Endothelial cell of umbilical vein (primary cell): ENCODE results near the gene PON2. TPM values are rescaled to one million over a fixed set of nuclear protein-coding genes. Genes with fewer than 3 reads are reported as not detected.

ENCODE experiments used
- BruUV-seq: library from RNA; stranded (reverse); fragments of 400-500 nt; replicated peaks from 2 replicates; lab custom pipeline; 2021; lab: Mats Ljungman, UMichigan
- CTCF ChIA-PET: fragments of 300-600, 350-600 bp; sonication (Branson Sonifier 250); formaldehyde crosslinking; loops from one replicate; lab custom pipeline; 2021; ENCODE audit warnings: antibody characterized with exemption, inconsistent platforms; lab: Charles Lee
- POLR2A ChIA-PET: fragments of 300-600, 350-600 bp; sonication (Branson Sonifier 250); formaldehyde crosslinking; loops from one replicate; lab custom pipeline; 2021; ENCODE audit warnings: antibody characterized with exemption, inconsistent platforms; lab: Charles Lee
- DNase-seq: peaks from one replicate; pipeline ENCODE4 v3.0.0-alpha.2; 2011; ENCODE audit warnings: low read depth, low spot score
- FAIRE-seq: peaks from 2 replicates; lab custom pipeline; 2011; peaks lifted over from hg19 to GRCh38; lab: Jason Lieb, UNC
- H2AFZ ChIP-seq: 2 replicates; pipeline ENCODE4 v1.6.0; 2012; ENCODE audit warnings: low read depth, low read length, control low read depth, inconsistent platforms
- H3K27ac ChIP-seq: 2 replicates; pipeline ENCODE4 v1.5.1; 2011; ENCODE audit warnings: low read depth, mild to moderate bottlenecking, control low read depth, low read length, moderate library complexity; ENCODE audit not compliant: insufficient read depth
- H3K27me3 ChIP-seq, 2 experiments: 2 replicates each; pipeline versions ENCODE4 v1.6.0 to v1.6.1; 2011; ENCODE audit warnings: low read length in 2 of 2, mixed read lengths in 1 of 2; ENCODE audit not compliant: control insufficient read depth in 2 of 2, insufficient read depth in 2 of 2
- H3K36me3 ChIP-seq, 2 experiments: 2 replicates in 1 of 2; 3 replicates in 1 of 2; pipeline ENCODE4 v1.5.1; 2011; ENCODE audit warnings: low read length in 2 of 2, mild to moderate bottlenecking in 1 of 2, moderate library complexity in 1 of 2; ENCODE audit not compliant: control insufficient read depth in 2 of 2, insufficient read depth in 2 of 2; ENCODE audit errors: extremely low read depth in 1 of 2
- H3K4me1 ChIP-seq: 3 replicates; pipeline ENCODE4 v1.5.1; 2011; ENCODE audit warnings: mild to moderate bottlenecking, low read length; ENCODE audit not compliant: control insufficient read depth, insufficient read depth; ENCODE audit errors: extremely low read depth
- H3K4me2 ChIP-seq: 2 replicates; pipeline ENCODE4 v1.6.1; 2011; ENCODE audit warnings: low read length, control low read depth, mixed read lengths; ENCODE audit not compliant: insufficient read depth
- H3K4me3 ChIP-seq, 3 experiments: fragments of 200-600 bp in 1 of 3; sonication (generic), shearing (Covaris generic) in 1 of 3; replicated peaks in 1 of 3; 2 replicates each; pipeline ENCODE4 v1.5.1; 2011 to 2016; ENCODE audit warnings: control low read depth in 3 of 3, low read length in 3 of 3, mild to moderate bottlenecking in 2 of 3, inconsistent platforms in 1 of 3, low read depth in 1 of 3, moderate library complexity in 1 of 3; ENCODE audit not compliant: insufficient read depth in 1 of 3
- H3K79me2 ChIP-seq: 2 replicates; pipeline ENCODE4 v1.6.0; 2012; ENCODE audit warnings: low read length, inconsistent platforms; ENCODE audit not compliant: control insufficient read depth, insufficient read depth
- H3K9ac ChIP-seq: replicated peaks from 2 replicates; pipeline ENCODE3; 2011; ENCODE audit warnings: low read length, control low read depth; ENCODE audit not compliant: insufficient read depth; ENCODE audit errors: extremely low read depth
- H3K9me1 ChIP-seq: replicated peaks from 3 replicates; pipeline ENCODE4 v1.6.0; 2011; ENCODE audit warnings: mild to moderate bottlenecking, low read length; ENCODE audit not compliant: control insufficient read depth, insufficient read depth; ENCODE audit errors: extremely low read depth
- H3K9me3 ChIP-seq: replicated peaks from 2 replicates; pipeline ENCODE4 v1.5.1; 2012; ENCODE audit warnings: low read length, inconsistent platforms; ENCODE audit not compliant: control insufficient read depth, insufficient read depth
- H4K20me1 ChIP-seq: replicated peaks from 2 replicates; pipeline ENCODE3; 2011; ENCODE audit warnings: mild to moderate bottlenecking, low read length; ENCODE audit not compliant: control insufficient read depth, insufficient read depth; ENCODE audit errors: extremely low read depth
- CTCF ChIP-seq, 2 donors: IDR thresholded peaks; 1 replicate in 1 of 2; 2 replicates in 1 of 2; pipeline ENCODE4 v1.5.1; 2011; ENCODE audit warnings: low read length in 2 of 2, mild to moderate bottlenecking in 2 of 2, moderate library complexity in 2 of 2, control low read depth in 1 of 2, inconsistent platforms in 1 of 2, low read depth in 1 of 2; ENCODE audit not compliant: insufficient read depth in 1 of 2; ENCODE audit errors: extremely low read depth in 1 of 2
- FOS ChIP-seq: IDR thresholded peaks from 2 replicates; pipeline ENCODE4 v1.6.1; 2011; ENCODE audit warnings: mild to moderate bottlenecking, low read length, moderate library complexity, borderline replicate concordance; ENCODE audit not compliant: insufficient read depth
- JUN ChIP-seq: IDR thresholded peaks from 2 replicates; pipeline ENCODE4 v1.6.1; 2011; ENCODE audit warnings: borderline replicate concordance, low read depth; ENCODE audit not compliant: insufficient read length, insufficient read depth
- MAX ChIP-seq: IDR thresholded peaks from 2 replicates; pipeline ENCODE4 v1.6.1; 2011; ENCODE audit not compliant: insufficient read depth, insufficient read length
- MYC ChIP-seq: IDR thresholded peaks from one replicate; pipeline ENCODE4 v1.6.1; 2011; ENCODE audit warnings: mild to moderate bottlenecking, low read depth, low read length
- dilution Hi-C: fragments of 300-500 bp; cut with MboI; formaldehyde crosslinking; loops from one replicate; pipeline ENCODE4 v1.15.0; 2019; ENCODE audit warnings: low sequenced_read_pairs; ENCODE audit not compliant: extremely low pct_ligation_motif_present
- intact Hi-C: fragments of 100-400 bp; cut with micrococcal nuclease; formaldehyde crosslinking; loops from one replicate; pipeline ENCODE4 v1.10.0; 2022
- polyA plus RNA-seq, 4 experiments: library from polyadenylated mRNA; depleted of rRNA in 3 of 4; stranded (reverse) in 3 of 4; unstranded in 1 of 4; fragments of >200 nt; gene quantifications; 2 replicates each; pipeline versions ENCODE4 v1.2.1 to v1.2.3, GENCODE V29; 2011 to 2012; ENCODE audit warnings: missing spikeins in 1 of 4
- total RNA-seq: library from RNA; stranded (reverse); gene quantifications from 2 replicates; pipeline ENCODE4 v1.2.3, GENCODE V29; 2021

Gene PON2
- total and polyA plus RNA-seq, 2 donors (not counting 3 experiments of a cell fraction or from before 2014, with no cell fraction given), result 110 to 125 TPM

GRCh38 chr7:95397381-95397780, 37.4 kb downstream of the PON2 start:
- POLR2A ChIA-PET, result no interaction called here
- intact Hi-C loops (loop anchor here (2.0 kb wide), 1 partner anchor 79 kb away; no protein-coding TSS in a partner anchor), dilution Hi-C loops (no loop called here)
- H3K79me2 ChIP-seq, result no peaks in the 10 kb centered on the region
- TF ChIP-seq MYC (no peak), JUN (no peak), FOS (no peak), CTCF (IDR thresholded peaks at IDR 0.05; ENCODE audit: extremely low read depth in 1 of 2, insufficient read depth in 1 of 2, low read depth in 1 of 2, low read length in 2 of 2) (no peak), MAX (no peak)
- no peaks in the 10 kb centered on the region for H3K27me3 ChIP-seq
- no peak overlapping the region for H3K27ac ChIP-seq
- CTCF ChIA-PET, result no interaction called here
- H3K36me3 ChIP-seq, result no peaks in the 10 kb centered on the region
- peaks cover 4% of the 10 kb centered on the region for H3K4me1 ChIP-seq
- H3K4me3 ChIP-seq, result no peak overlapping the region
- H2AFZ ChIP-seq, result no peak overlapping the region
- DNase-seq (no peak), FAIRE-seq (no peak)
- H4K20me1 ChIP-seq, result no peaks in the 10 kb centered on the region
- H3K9me3 ChIP-seq, result no peaks in the 10 kb centered on the region
- H3K4me2 ChIP-seq, result no peak overlapping the region
- no TSS peak for BruUV-seq
- no peaks in the 10 kb centered on the region for H3K9me1 ChIP-seq
- H3K9ac ChIP-seq, result no peak overlapping the region
